ENCODE measurements around the gene ADAM17. TPM values are rescaled to one million over a fixed set of nuclear protein-coding genes. Genes with fewer than 3 reads are reported as not detected.

Gene ADAM17
- total and polyA plus RNA-seq, 4 donors = 3.3 to 14.1 (median 7.9) TPM

DNA sequence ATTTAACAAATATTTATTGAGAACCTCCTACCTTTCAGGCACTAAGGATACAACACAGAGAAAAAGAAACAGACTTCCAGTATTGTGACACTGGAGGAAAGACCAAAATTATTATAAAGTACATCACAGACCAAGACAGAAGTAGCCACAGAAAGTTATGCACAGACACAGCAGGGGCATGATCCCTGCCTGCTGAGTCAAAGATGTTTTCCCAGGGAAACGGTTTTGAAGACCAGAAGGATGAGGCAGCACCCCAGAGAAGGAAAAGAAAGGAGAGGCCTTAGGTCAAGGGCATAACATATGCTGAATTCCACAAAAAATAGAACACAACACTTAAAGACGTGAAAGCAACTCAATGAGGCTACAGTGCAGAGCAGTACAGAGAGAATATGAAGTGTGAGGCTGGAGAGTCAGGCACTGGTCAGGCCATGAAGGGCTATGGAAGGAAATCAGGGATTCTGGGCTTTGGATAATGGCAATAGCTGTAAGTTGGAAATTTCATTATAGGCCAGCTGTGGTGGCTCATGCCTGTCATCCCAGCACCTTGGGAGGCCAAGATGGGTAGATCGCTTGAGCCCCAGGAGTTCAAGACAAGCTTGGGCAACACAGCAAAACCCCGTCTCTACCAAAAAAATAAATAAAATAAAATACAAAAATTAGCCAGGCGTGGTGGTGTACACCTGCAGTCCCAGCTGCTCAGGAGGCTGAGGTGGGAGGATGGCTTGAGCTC is 8.2 kb downstream of the ADAM17 start:
- 92% methylated on average over 5 of the region's 5 CpGs for WGBS
- Histone ChIP-seq H3K4me3 (ENCODE audit: low read depth in 1 of 3, low read length in 3 of 3) (no peak overlapping the region), H3K36me3 (ENCODE audit: control insufficient read depth in 4 of 4, insufficient read depth in 3 of 4, low read depth in 1 of 4, low read length in 3 of 4) (no peaks in the 10 kb centered on the region), H3K27ac (ENCODE audit: low read depth in 1 of 2, low read length in 2 of 2) (no peak overlapping the region), H3K27me3 (ENCODE audit: control insufficient read depth in 4 of 4, insufficient read depth in 4 of 4, low read length in 3 of 4) (no peaks in the 10 kb centered on the region), H3K9me3 (ENCODE audit: control insufficient read depth in 4 of 4, low read length in 3 of 4) (no peaks in the 10 kb centered on the region), H3K4me1 (ENCODE audit: control insufficient read depth in 4 of 4, insufficient read depth in 4 of 4, low read length in 3 of 4) (peaks cover 0 to 5% (median 3%) of the 10 kb centered on the region in 4 donors), H3K9ac (ENCODE audit: low read depth in 1 of 2, low read length in 2 of 2) (no peak overlapping the region)
- no peak for TF ChIP-seq JUND (IDR thresholded peaks at IDR 0.05)
- no peak for DNase-seq (ENCODE audit: low spot score)

DNA sequence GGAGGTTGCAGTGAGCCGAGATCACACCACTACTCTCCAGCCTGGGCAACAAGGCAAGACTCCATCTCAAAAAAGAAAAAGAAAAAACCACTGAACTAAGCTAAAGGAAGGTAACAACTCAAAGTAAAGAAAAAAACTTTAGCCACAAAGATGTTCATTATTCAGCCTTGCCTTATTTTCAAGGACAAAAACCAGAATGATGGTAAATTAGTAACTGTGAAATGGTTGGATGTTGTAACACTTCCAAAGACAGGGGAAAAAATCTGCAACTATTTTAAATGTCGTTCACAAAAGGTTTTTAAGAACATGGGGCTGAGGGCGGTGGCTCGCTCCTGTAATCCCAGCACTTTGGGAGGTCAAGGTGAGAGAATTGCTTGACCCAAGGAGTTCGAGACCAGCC is 10.1 kb downstream of the ADAM17 start:
- WGBS = 87% methylated on average over 5 of the region's 5 CpGs
- TF ChIP-seq, protein P1, sequence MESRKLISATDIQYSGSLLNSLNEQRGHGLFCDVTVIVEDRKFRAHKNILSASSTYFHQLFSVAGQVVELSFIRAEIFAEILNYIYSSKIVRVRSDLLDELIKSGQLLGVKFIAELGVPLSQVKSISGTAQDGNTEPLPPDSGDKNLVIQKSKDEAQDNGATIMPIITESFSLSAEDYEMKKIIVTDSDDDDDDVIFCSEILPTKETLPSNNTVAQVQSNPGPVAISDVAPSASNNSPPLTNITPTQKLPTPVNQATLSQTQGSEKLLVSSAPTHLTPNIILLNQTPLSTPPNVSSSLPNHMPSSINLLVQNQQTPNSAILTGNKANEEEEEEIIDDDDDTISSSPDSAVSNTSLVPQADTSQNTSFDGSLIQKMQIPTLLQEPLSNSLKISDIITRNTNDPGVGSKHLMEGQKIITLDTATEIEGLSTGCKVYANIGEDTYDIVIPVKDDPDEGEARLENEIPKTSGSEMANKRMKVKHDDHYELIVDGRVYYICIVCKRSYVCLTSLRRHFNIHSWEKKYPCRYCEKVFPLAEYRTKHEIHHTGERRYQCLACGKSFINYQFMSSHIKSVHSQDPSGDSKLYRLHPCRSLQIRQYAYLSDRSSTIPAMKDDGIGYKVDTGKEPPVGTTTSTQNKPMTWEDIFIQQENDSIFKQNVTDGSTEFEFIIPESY (IDR thresholded peaks at IDR 0.05) = no peak
- no peak for TF ChIP-seq RXRA (IDR thresholded peaks at IDR 0.05)
- TF ChIP-seq GABPA (IDR thresholded peaks at IDR 0.05 in 1 of 2, conservative IDR thresholded peaks at IDR 0.05 in 1 of 2) = no peak
- no peak for TF ChIP-seq HNF4A (conservative IDR thresholded peaks at IDR 0.05)
- no peak for TF ChIP-seq EGR1 (IDR thresholded peaks at IDR 0.05; ENCODE audit: low read depth in 2 of 2)
- no peak for TF ChIP-seq FOXA1 (IDR thresholded peaks at IDR 0.05)
- TF ChIP-seq YY1 (IDR thresholded peaks at IDR 0.05) = no peak
- TF ChIP-seq MAX (IDR thresholded peaks at IDR 0.05) = no peak
- TF ChIP-seq HNF4G (IDR thresholded peaks at IDR 0.05) = no peak
- no peak for TF ChIP-seq REST (IDR thresholded peaks at IDR 0.05)
- TF ChIP-seq NR2F2 (IDR thresholded peaks at IDR 0.05) = no peak
- no peak for TF ChIP-seq TAF1 (conservative IDR thresholded peaks at IDR 0.05)
- TF ChIP-seq RAD21 (IDR thresholded peaks at IDR 0.05) = no peak
- TF ChIP-seq SP1 (IDR thresholded peaks at IDR 0.05) = no peak
- TF ChIP-seq FOXA2 (IDR thresholded peaks at IDR 0.05) = no peak
- TF ChIP-seq ATF3 (IDR thresholded peaks at IDR 0.05) = no peak
- TF ChIP-seq, protein P2, sequence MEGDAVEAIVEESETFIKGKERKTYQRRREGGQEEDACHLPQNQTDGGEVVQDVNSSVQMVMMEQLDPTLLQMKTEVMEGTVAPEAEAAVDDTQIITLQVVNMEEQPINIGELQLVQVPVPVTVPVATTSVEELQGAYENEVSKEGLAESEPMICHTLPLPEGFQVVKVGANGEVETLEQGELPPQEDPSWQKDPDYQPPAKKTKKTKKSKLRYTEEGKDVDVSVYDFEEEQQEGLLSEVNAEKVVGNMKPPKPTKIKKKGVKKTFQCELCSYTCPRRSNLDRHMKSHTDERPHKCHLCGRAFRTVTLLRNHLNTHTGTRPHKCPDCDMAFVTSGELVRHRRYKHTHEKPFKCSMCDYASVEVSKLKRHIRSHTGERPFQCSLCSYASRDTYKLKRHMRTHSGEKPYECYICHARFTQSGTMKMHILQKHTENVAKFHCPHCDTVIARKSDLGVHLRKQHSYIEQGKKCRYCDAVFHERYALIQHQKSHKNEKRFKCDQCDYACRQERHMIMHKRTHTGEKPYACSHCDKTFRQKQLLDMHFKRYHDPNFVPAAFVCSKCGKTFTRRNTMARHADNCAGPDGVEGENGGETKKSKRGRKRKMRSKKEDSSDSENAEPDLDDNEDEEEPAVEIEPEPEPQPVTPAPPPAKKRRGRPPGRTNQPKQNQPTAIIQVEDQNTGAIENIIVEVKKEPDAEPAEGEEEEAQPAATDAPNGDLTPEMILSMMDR (IDR thresholded peaks at IDR 0.05; ENCODE audit: low read depth, low read length, missing input control) = no peak
- no peaks in the 10 kb centered on the region for H3K36me3 ChIP-seq (ENCODE audit: control insufficient read depth in 4 of 4, insufficient read depth in 3 of 4, low read depth in 1 of 4, low read length in 3 of 4)
- H3K9me3 ChIP-seq (ENCODE audit: control insufficient read depth in 4 of 4, low read length in 3 of 4) = no peaks in the 10 kb centered on the region
- H3K27ac ChIP-seq (ENCODE audit: low read depth in 1 of 2, low read length in 2 of 2) = no peak overlapping the region
- H3K9ac ChIP-seq (ENCODE audit: low read depth in 1 of 2, low read length in 2 of 2) = no peak overlapping the region
- no peaks in the 10 kb centered on the region for H3K27me3 ChIP-seq (ENCODE audit: control insufficient read depth in 4 of 4, insufficient read depth in 4 of 4, low read length in 3 of 4)
- H3K4me1 ChIP-seq (ENCODE audit: control insufficient read depth in 4 of 4, insufficient read depth in 4 of 4, low read length in 3 of 4) = peaks cover 0 to 3% (median 0%) of the 10 kb centered on the region in 4 donors
- DNase-seq (ENCODE audit: low spot score) = no peak
- H3K4me3 ChIP-seq (ENCODE audit: low read depth in 1 of 3, low read length in 3 of 3) = no peak overlapping the region

Measured in liver (tissue), 9 donors.